ENCODE measurements around the gene RSRC2. TPM values are rescaled to one million over a fixed set of nuclear protein-coding genes. Genes with fewer than 3 reads are reported as not detected.
A peak's percentile ranks its signal among the peaks of the same experiment; 100 is the strongest.

RSRC2 gene
- total RNA-seq, 4 donors from 2014 or later, result 43.5 to 58.8 (median 44.9) TPM

GRCh38 chr12:122528992-122529391 lies 2.3 kb upstream of the RSRC2 start:
- no peaks in the 10 kb centered on the region for H3K27me3 ChIP-seq
- intact Hi-C loops (cut with DNase I; ENCODE audit: low total_unique reads) (loop anchor here (10.0 kb wide), 1 partner anchor 1076 kb away; the partner anchor contains the start of gene DDX55), in situ Hi-C loops (cut with MboI; ENCODE audit: low sequenced_read_pairs in 4 of 4) (no loop called here)
- no peak overlapping the region for H3K27ac ChIP-seq
- H3K36me3 ChIP-seq, result no peaks in the 10 kb centered on the region
- no peak for TF ChIP-seq CTCF (IDR thresholded peaks at IDR 0.05 in 4 of 5, conservative IDR thresholded peaks at IDR 0.05 in 1 of 5)
- H3K4me1 ChIP-seq, result peaks cover 23 to 25% of the 10 kb centered on the region in 2 donors
- ATAC-seq (no peak), DNase-seq (no peak)
- H3K4me3 ChIP-seq, result no peak overlapping the region
- H3K9me3 ChIP-seq, result no peaks in the 10 kb centered on the region

- no peak overlapping the region for H3K4me3 ChIP-seq
- intact Hi-C loops (cut with DNase I; ENCODE audit: low total_unique reads), result loop anchor here (10.0 kb wide), 1 partner anchor 1076 kb away; the partner anchor contains the start of gene DDX55
- in situ Hi-C loops (cut with MboI; ENCODE audit: low sequenced_read_pairs in 4 of 4), result no loop called here
- no peak overlapping the region for H3K27ac ChIP-seq
- peaks cover 27 to 29% of the 10 kb centered on the region in 2 donors for H3K4me1 ChIP-seq
- no peaks in the 10 kb centered on the region for H3K9me3 ChIP-seq
- no peak for ATAC-seq
- no peaks in the 10 kb centered on the region for H3K36me3 ChIP-seq
- TF ChIP-seq CTCF (IDR thresholded peaks at IDR 0.05 in 4 of 5, conservative IDR thresholded peaks at IDR 0.05 in 1 of 5) (no peak), POLR2A (IDR thresholded peaks at IDR 0.05) (no peak)
- H3K27me3 ChIP-seq, result no peaks in the 10 kb centered on the region
- DNase-seq, result no peak
These were observed 1.8 kb upstream of the RSRC2 start for GRCh38 chr12:122528582-122528981.

DNA sequence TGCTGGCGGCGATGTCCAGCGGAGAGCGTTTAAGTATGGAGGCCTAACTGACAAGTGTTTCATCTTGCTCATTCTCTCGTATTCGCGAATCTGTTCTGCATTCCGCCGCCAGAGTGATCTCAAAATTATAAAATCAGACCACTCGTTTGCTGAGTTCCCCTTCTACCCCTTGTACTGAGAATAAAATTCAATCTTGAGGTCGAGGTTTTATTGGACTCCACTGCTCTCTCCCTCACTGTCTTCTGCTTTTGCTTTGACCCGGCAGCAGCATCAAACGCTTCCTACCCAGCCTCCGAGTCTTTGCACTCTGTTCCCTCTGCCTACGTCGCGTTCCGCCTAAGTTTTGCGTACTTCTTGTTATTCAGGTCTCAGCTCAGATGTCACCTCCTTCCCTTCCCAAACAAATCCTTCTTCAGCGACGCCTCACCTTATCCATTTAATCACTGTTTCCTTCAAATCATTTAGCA lies 775 bp upstream of the RSRC2 start:
- intact Hi-C loops (cut with DNase I; ENCODE audit: low total_unique reads), result loop anchor here (1.0 to 10.0 kb wide), 2 partner anchors 225 to 1077 kb away; partner anchors contain the start of genes DDX55 and DENR
- H3K9me3 ChIP-seq, result no peaks in the 10 kb centered on the region
- H3K36me3 ChIP-seq, result no peaks in the 10 kb centered on the region
- H3K27me3 ChIP-seq, result no peaks in the 10 kb centered on the region
- H3K4me3 ChIP-seq, result peak overlapping the region; percentile 65 to 93 (median 82)
- in situ Hi-C loops (cut with MboI; ENCODE audit: low sequenced_read_pairs in 4 of 4), result no loop called here
- DNase-seq, result no peak
- H3K27ac ChIP-seq, result peak overlapping the region; percentile 65 to 99 (median 93)
- TF ChIP-seq CTCF (IDR thresholded peaks at IDR 0.05 in 4 of 5, conservative IDR thresholded peaks at IDR 0.05 in 1 of 5), result no peak
- TF ChIP-seq POLR2A (IDR thresholded peaks at IDR 0.05), result no peak
- peaks cover 37 to 39% of the 10 kb centered on the region in 2 donors for H3K4me1 ChIP-seq
- ATAC-seq, result no peak

GRCh38 chr12:122523846-122524718 lies 2.7 kb downstream of the RSRC2 start:
- peak overlapping the region; percentile 44 to 94 (median 76) for H3K4me3 ChIP-seq
- H3K36me3 ChIP-seq, result peaks cover 0 to 33% of the 10 kb centered on the region in 2 donors
- no peaks in the 10 kb centered on the region for H3K9me3 ChIP-seq
- in situ Hi-C loops (cut with MboI; ENCODE audit: low sequenced_read_pairs in 4 of 4), result loop anchor here in 3 of 4 donors (25.0 kb wide), 3 partner anchors 238 to 1113 kb away; partner anchors contain the start of genes CCDC62 (in 1 of the 3), DENR (in 1 of the 3), EIF2B1 (in 1 of the 3) and GTF2H3 (in 1 of the 3)
- no peak for ATAC-seq
- peaks cover 41 to 48% of the 10 kb centered on the region in 2 donors for H3K4me1 ChIP-seq
- DNase-seq, result no peak
- intact Hi-C loops (cut with DNase I; ENCODE audit: low total_unique reads), result loop anchor here (10.0 kb wide), 1 partner anchor 1081 kb away; the partner anchor contains the start of gene DDX55
- H3K27me3 ChIP-seq, result no peaks in the 10 kb centered on the region
- peak overlapping the region; percentile 66 to 99 (median 85) for H3K27ac ChIP-seq
- no peak for TF ChIP-seq CTCF (IDR thresholded peaks at IDR 0.05 in 4 of 5, conservative IDR thresholded peaks at IDR 0.05 in 1 of 5)
- TF ChIP-seq POLR2A (IDR thresholded peaks at IDR 0.05), result no peak
